Endothelial cell of umbilical vein (primary cell): ENCODE data around the gene WDR27.

ENCODE experiments used
- CTCF ChIP-seq, 2 donors: IDR thresholded peaks; 1 replicate in 1 of 2; 2 replicates in 1 of 2; pipeline ENCODE4 v1.5.1; 2011; ENCODE audit warnings: low read length in 2 of 2, mild to moderate bottlenecking in 2 of 2, moderate library complexity in 2 of 2, control low read depth in 1 of 2, inconsistent platforms in 1 of 2, low read depth in 1 of 2; ENCODE audit not compliant: insufficient read depth in 1 of 2; ENCODE audit errors: extremely low read depth in 1 of 2
- EZH2 ChIP-seq: IDR thresholded peaks from 2 replicates; pipeline ENCODE4 v1.6.1; 2012; ENCODE audit warnings: borderline replicate concordance, low read depth, mild to moderate bottlenecking, moderate library complexity, low read length, inconsistent platforms; ENCODE audit not compliant: severe bottlenecking
- POLR2AphosphoS5 ChIP-seq: IDR thresholded peaks from 2 replicates; pipeline ENCODE4 v1.6.1; 2012; ENCODE audit warnings: low read depth, mild to moderate bottlenecking, control low read depth, low read length, moderate library complexity; ENCODE audit not compliant: insufficient read depth

GRCh38 chr6:169469028-169469427, 232.8 kb downstream of the WDR27 start:
- TF ChIP-seq CTCF (IDR thresholded peaks at IDR 0.05; ENCODE audit: extremely low read depth in 1 of 2, insufficient read depth in 1 of 2, low read depth in 1 of 2, low read length in 2 of 2) (no peak), EZH2 (no peak), POLR2AphosphoS5 (no peak)
